Fibroblast of the aortic adventitia (primary cell): ENCODE measurements around the gene AURKA. TPM values are rescaled to one million over a fixed set of nuclear protein-coding genes. Genes with fewer than 3 reads are reported as not detected.
"Not testable (repeated sequence)": the region's sequence is repeated elsewhere in the genome, so short reads cannot be mapped to it uniquely, and the experiment has no call there.

Source experiments
- DNase-seq: peaks from one replicate; pipeline ENCODE4 v3.0.0-alpha.2; 2010; ENCODE audit warnings: low read depth
- H3K4me3 ChIP-seq: 2 replicates; pipeline ENCODE4 v1.5.1; 2011; ENCODE audit warnings: low read depth, mild to moderate bottlenecking, control low read depth, low read length, moderate library complexity
- CTCF ChIP-seq: IDR thresholded peaks from 2 replicates; pipeline ENCODE4 v1.5.1; 2011; ENCODE audit warnings: mild to moderate bottlenecking, low read length, control low read depth, inconsistent platforms; ENCODE audit not compliant: insufficient read depth
- total RNA-seq: library from RNA; depleted of rRNA; stranded (reverse); fragments of >200 nt; gene quantifications from 2 replicates; pipeline ENCODE4 v1.2.3, GENCODE V29; 2012; ENCODE audit warnings: low replicate concordance

The AURKA gene
- total RNA-seq, 1 donor, result 29.1 TPM

GRCh38 chr20:56409521-56409920, 17.5 kb upstream of the AURKA start:
- TF ChIP-seq CTCF, result no peak
- peak; percentile 61 for DNase-seq
- no peak overlapping the region for H3K4me3 ChIP-seq

- DNase-seq, result no peak
- no peak for TF ChIP-seq CTCF
- H3K4me3 ChIP-seq, result no peak overlapping the region
These were observed 14.9 kb upstream of the AURKA start for GRCh38 chr20:56406910-56407309.

- H3K4me3 ChIP-seq, DNase-seq: not testable (repeated sequence)
These were observed 13.3 kb upstream of the AURKA start for GRCh38 chr20:56405356-56405755.

GRCh38 chr20:56403465-56403864, 11.4 kb upstream of the AURKA start:
- no peak for DNase-seq
- H3K4me3 ChIP-seq, result no peak overlapping the region
- TF ChIP-seq CTCF, result no peak

- peak; percentile 84 for TF ChIP-seq CTCF
- H3K4me3 ChIP-seq, result no peak overlapping the region
These were observed 8.1 kb upstream of the AURKA start for GRCh38 chr20:56400001-56400640.

GRCh38 chr20:56395166-56395565, 3.2 kb upstream of the AURKA start:
- no peak for DNase-seq
- no peak for TF ChIP-seq CTCF

More at GRCh38 chr20:56400001-56400640, 8.1 kb upstream of the AURKA start:
- DNase-seq, result peak; percentile 92

GRCh38 chr20:56393653-56394052, 1.6 kb upstream of the AURKA start:
- peak overlapping the region; percentile 100 for H3K4me3 ChIP-seq
- TF ChIP-seq CTCF, result no peak
- DNase-seq, result no peak

More at GRCh38 chr20:56395166-56395565, 3.2 kb upstream of the AURKA start:
- no peak overlapping the region for H3K4me3 ChIP-seq
